H1 (cell line): ENCODE measurements around the gene OXLD1.

Experiments
- BACH1 ChIP-seq: IDR thresholded peaks from 2 replicates; pipeline ENCODE4 v1.6.1; 2012; ENCODE audit warnings: low read length, improper control_type of control experiment
- BRCA1 ChIP-seq: IDR thresholded peaks from 2 replicates; pipeline ENCODE4 v1.6.1; 2012; ENCODE audit warnings: low read depth, low read length, improper control_type of control experiment
- CEBPB ChIP-seq: IDR thresholded peaks from 2 replicates; pipeline ENCODE4 v1.6.1; 2012; ENCODE audit warnings: low read depth, low read length
- CTBP2 ChIP-seq: IDR thresholded peaks from 2 replicates; pipeline ENCODE4 v1.7.0; 2011; ENCODE audit warnings: borderline replicate concordance, mild to moderate bottlenecking, moderate library complexity, mixed read lengths, low read length; ENCODE audit not compliant: insufficient read depth, insufficient read length
- EGR1 ChIP-seq: IDR thresholded peaks from 2 replicates; pipeline ENCODE4 v1.6.1; 2011; ENCODE audit warnings: low read depth, low read length, borderline replicate concordance
- EZH2 ChIP-seq: fragments of 200-600 bp; sonication (generic); IDR thresholded peaks from 2 replicates; pipeline ENCODE4 v1.7.1; 2012; ENCODE audit warnings: low read depth, mild to moderate bottlenecking, moderate library complexity, low read length, inconsistent platforms; ENCODE audit not compliant: severe bottlenecking
- GABPA ChIP-seq: IDR thresholded peaks from 2 replicates; pipeline ENCODE4 v1.6.1; 2011; ENCODE audit warnings: mild to moderate bottlenecking, low read length, moderate library complexity, borderline replicate concordance; ENCODE audit not compliant: insufficient read depth
- HDAC2 ChIP-seq, 2 experiments: fragments of 300-600 bp in 1 of 2; sonication (generic) in 1 of 2; IDR thresholded peaks; 2 replicates each; pipeline ENCODE4 v1.6.1; 2011 to 2012; ENCODE audit warnings: low read depth in 2 of 2, low read length in 2 of 2, mild to moderate bottlenecking in 2 of 2, moderate library complexity in 2 of 2, borderline replicate concordance in 1 of 2, inconsistent platforms in 1 of 2
- JUN ChIP-seq: IDR thresholded peaks from 2 replicates; pipeline ENCODE4 v1.6.1; 2011; ENCODE audit warnings: low read depth, mild to moderate bottlenecking, improper control_type of control experiment, low read length
- KDM1A ChIP-seq: fragments of 200-600, 300-600 bp; sonication (generic); IDR thresholded peaks from 2 replicates; pipeline ENCODE4 v1.7.1; 2016; ENCODE audit warnings: mild to moderate bottlenecking, low read length, borderline replicate concordance
- POLR2A ChIP-seq, 2 experiments: IDR thresholded peaks; 1 replicate in 1 of 2; 2 replicates in 1 of 2; pipeline ENCODE4 v1.6.1; 2011; ENCODE audit warnings: low read depth in 2 of 2, low read length in 2 of 2, mild to moderate bottlenecking in 2 of 2; ENCODE audit errors: control extremely low read depth in 1 of 2
- POLR2AphosphoS5 ChIP-seq: IDR thresholded peaks from 2 replicates; pipeline ENCODE4 v1.6.1; 2011; ENCODE audit warnings: low read depth, low read length
- TF ChIP-seq, protein P1 (sequence below), 3 experiments: IDR thresholded peaks; 1 replicate in 2 of 3; 2 replicates in 1 of 3; pipeline versions ENCODE4 v1.5.1 to v1.6.1; 2011; ENCODE audit warnings: low read length in 3 of 3, mild to moderate bottlenecking in 3 of 3, inconsistent platforms in 2 of 3, low read depth in 1 of 3, moderate library complexity in 1 of 3; ENCODE audit not compliant: insufficient read depth in 1 of 3; ENCODE audit errors: control extremely low read depth in 1 of 3
- TF ChIP-seq, protein P2 (sequence below): IDR thresholded peaks from 2 replicates; pipeline ENCODE4 v1.6.1; 2012; ENCODE audit warnings: inconsistent platforms

DNA sequence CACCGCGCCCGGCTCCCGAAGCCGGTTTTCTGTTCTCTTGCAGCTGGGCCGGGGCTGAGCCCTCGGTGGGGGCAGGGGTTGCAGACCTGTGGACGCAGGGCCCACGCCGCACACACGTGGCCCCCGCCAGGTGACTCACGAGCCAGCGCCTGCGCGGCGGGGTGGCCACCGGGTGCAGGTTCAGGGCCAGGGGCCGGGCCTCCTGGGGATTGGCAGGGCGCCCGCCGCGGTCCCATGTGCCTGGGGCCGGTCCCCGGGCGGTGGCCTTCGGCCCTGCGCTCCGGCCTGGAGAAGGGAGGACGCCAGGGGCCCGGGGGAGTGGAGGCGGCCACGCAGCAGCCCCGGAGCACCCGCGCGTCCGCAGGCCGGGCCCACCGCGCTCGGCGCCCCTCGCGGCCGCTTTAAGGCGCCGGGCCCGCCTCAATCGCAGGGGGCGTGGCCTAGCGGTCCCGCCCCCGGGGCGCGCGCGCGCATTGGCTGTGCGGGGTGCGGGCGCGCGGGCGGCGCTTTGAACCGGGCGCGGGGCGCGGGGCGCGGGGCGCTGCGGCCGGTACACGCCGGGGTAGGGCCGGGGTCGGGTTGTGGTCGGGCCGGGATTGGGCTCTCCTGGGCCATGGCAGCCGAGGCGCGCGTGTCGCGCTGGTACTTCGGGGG, 45.5 kb upstream of the OXLD1 start, which contains the start of gene SLC25A10:
- TF ChIP-seq, protein P1, sequence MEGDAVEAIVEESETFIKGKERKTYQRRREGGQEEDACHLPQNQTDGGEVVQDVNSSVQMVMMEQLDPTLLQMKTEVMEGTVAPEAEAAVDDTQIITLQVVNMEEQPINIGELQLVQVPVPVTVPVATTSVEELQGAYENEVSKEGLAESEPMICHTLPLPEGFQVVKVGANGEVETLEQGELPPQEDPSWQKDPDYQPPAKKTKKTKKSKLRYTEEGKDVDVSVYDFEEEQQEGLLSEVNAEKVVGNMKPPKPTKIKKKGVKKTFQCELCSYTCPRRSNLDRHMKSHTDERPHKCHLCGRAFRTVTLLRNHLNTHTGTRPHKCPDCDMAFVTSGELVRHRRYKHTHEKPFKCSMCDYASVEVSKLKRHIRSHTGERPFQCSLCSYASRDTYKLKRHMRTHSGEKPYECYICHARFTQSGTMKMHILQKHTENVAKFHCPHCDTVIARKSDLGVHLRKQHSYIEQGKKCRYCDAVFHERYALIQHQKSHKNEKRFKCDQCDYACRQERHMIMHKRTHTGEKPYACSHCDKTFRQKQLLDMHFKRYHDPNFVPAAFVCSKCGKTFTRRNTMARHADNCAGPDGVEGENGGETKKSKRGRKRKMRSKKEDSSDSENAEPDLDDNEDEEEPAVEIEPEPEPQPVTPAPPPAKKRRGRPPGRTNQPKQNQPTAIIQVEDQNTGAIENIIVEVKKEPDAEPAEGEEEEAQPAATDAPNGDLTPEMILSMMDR (IDR thresholded peaks at IDR 0.05; ENCODE audit: control extremely low read depth in 1 of 3, insufficient read depth in 1 of 3, low read depth in 1 of 3, low read length in 3 of 3) = no peak
- no peak for TF ChIP-seq CTBP2
- TF ChIP-seq, protein P2, sequence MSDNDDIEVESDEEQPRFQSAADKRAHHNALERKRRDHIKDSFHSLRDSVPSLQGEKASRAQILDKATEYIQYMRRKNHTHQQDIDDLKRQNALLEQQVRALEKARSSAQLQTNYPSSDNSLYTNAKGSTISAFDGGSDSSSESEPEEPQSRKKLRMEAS = peak; percentile 65
- TF ChIP-seq EGR1 = 0 out of 2 replicates have a peak, but pooled peaks have one; percentile 13
- no peak for TF ChIP-seq BRCA1
- TF ChIP-seq KDM1A = no peak
- 0 out of 4 replicates have a peak, but pooled peaks of 1 of the 2 experiments have one; percentile 61 for TF ChIP-seq HDAC2 (IDR thresholded peaks at IDR 0.05; ENCODE audit: borderline replicate concordance in 1 of 2, low read depth in 2 of 2, low read length in 2 of 2)
- TF ChIP-seq EZH2 = no peak
- TF ChIP-seq POLR2A (IDR thresholded peaks at IDR 0.05; ENCODE audit: control extremely low read depth in 1 of 2, low read depth in 2 of 2, low read length in 2 of 2) = 0 out of 3 replicates have a peak, but pooled peaks of 1 of the 2 experiments have one; percentile 31
- TF ChIP-seq GABPA = no peak
- TF ChIP-seq CEBPB = no peak
- TF ChIP-seq BACH1 = no peak
- TF ChIP-seq JUN = no peak
- TF ChIP-seq POLR2AphosphoS5 = no peak
